KMS-11 (cell line): ENCODE data around the gene MS4A1.

Experiments
- H2AFZ ChIP-seq: fragments of 200-600 bp; sonication (generic); 2 replicates; pipeline ENCODE4 v1.6.1; 2016; ENCODE audit warnings: antibody characterized with exemption, mixed run types, low read depth
- H3K27ac ChIP-seq: fragments of 200-600 bp; sonication (generic); 2 replicates; pipeline ENCODE4 v1.6.1; 2016; ENCODE audit warnings: mild to moderate bottlenecking, mixed run types
- H3K27me3 ChIP-seq: fragments of 200-600 bp; sonication (generic); 2 replicates; pipeline ENCODE4 v1.6.1; 2017; ENCODE audit warnings: mild to moderate bottlenecking, low read depth, mixed run types, moderate library complexity; ENCODE audit not compliant: insufficient read depth
- H3K36me3 ChIP-seq: fragments of 200-600 bp; sonication (generic); 2 replicates; pipeline ENCODE4 v1.6.1; 2017; ENCODE audit warnings: mild to moderate bottlenecking, mixed run types; ENCODE audit not compliant: insufficient read depth
- H3K4me1 ChIP-seq: fragments of 200-600 bp; sonication (generic); 2 replicates; pipeline ENCODE4 v1.6.1; 2016; ENCODE audit warnings: mild to moderate bottlenecking, low read depth, mixed run types; ENCODE audit not compliant: poor library complexity, severe bottlenecking
- H3K4me2 ChIP-seq: fragments of 200-600 bp; sonication (generic); 2 replicates; pipeline ENCODE4 v1.7.0; 2016; ENCODE audit warnings: mild to moderate bottlenecking, mixed run types
- H3K4me3 ChIP-seq: fragments of 200-600 bp; sonication (generic); IDR thresholded peaks from 2 replicates; pipeline ENCODE4 v1.6.1; 2017; ENCODE audit warnings: low read depth, low read length, mixed read lengths; ENCODE audit not compliant: insufficient read depth
- H3K79me2 ChIP-seq: fragments of 200-600 bp; sonication (generic); 2 replicates; pipeline ENCODE4 v1.6.1; 2016; ENCODE audit warnings: low read depth, mixed run types; ENCODE audit not compliant: insufficient read depth
- H3K9ac ChIP-seq: fragments of 200-600 bp; sonication (generic); 2 replicates; pipeline ENCODE4 v1.6.1; 2016; ENCODE audit warnings: mild to moderate bottlenecking, mixed run types
- H4K20me1 ChIP-seq: fragments of 200-600 bp; sonication (generic); 2 replicates; pipeline ENCODE4 v1.6.1; 2016; ENCODE audit warnings: mild to moderate bottlenecking, mixed run types; ENCODE audit not compliant: insufficient read depth
- CTCF ChIP-seq: fragments of 200-600 bp; sonication (generic); conservative IDR thresholded peaks from 2 replicates; pipeline ENCODE4 v1.6.1; 2017; ENCODE audit warnings: low read depth, mild to moderate bottlenecking, antibody characterized with exemption, low read length, moderate library complexity, mixed read lengths

Gene MS4A1

GRCh38 chr11:60511393-60511792 is 55.7 kb downstream of the MS4A1 start:
- no peaks in the 10 kb centered on the region for H3K79me2 ChIP-seq
- H3K27me3 ChIP-seq = no peaks in the 10 kb centered on the region
- no peaks in the 10 kb centered on the region for H3K4me1 ChIP-seq
- H4K20me1 ChIP-seq = no peaks in the 10 kb centered on the region
- H3K4me2 ChIP-seq = no peak overlapping the region
- H3K27ac ChIP-seq = no peak overlapping the region
- no peak overlapping the region for H3K9ac ChIP-seq
- TF ChIP-seq CTCF = no peak
- H3K4me3 ChIP-seq = no peak overlapping the region
- no peaks in the 10 kb centered on the region for H3K36me3 ChIP-seq
- H2AFZ ChIP-seq = no peak overlapping the region

- TF ChIP-seq CTCF = no peak
- Histone ChIP-seq H3K4me2 (no peak overlapping the region), H3K4me1 (no peaks in the 10 kb centered on the region), H3K27ac (no peak overlapping the region), H3K27me3 (no peaks in the 10 kb centered on the region), H3K9ac (no peak overlapping the region), H2AFZ (no peak overlapping the region), H4K20me1 (no peaks in the 10 kb centered on the region), H3K4me3 (no peak overlapping the region), H3K36me3 (no peaks in the 10 kb centered on the region), H3K79me2 (no peaks in the 10 kb centered on the region)
These were observed 57.1 kb downstream of the MS4A1 start for GRCh38 chr11:60512651-60513225.

GRCh38 chr11:60513496-60514460 is 58.1 kb downstream of the MS4A1 start:
- no peak for TF ChIP-seq CTCF
- H3K4me3 ChIP-seq = no peak overlapping the region
- H4K20me1 ChIP-seq = no peaks in the 10 kb centered on the region
- no peak overlapping the region for H2AFZ ChIP-seq
- no peak overlapping the region for H3K4me2 ChIP-seq
- no peak overlapping the region for H3K27ac ChIP-seq
- no peaks in the 10 kb centered on the region for H3K4me1 ChIP-seq
- no peaks in the 10 kb centered on the region for H3K27me3 ChIP-seq
- no peaks in the 10 kb centered on the region for H3K79me2 ChIP-seq
- H3K9ac ChIP-seq = no peak overlapping the region
- H3K36me3 ChIP-seq = no peaks in the 10 kb centered on the region

GRCh38 chr11:60515144-60515855 is 59.7 kb downstream of the MS4A1 start, which contains the start of gene MS4A13:
Gene MS4A13, plus strand, starts transcription at chr11:60515392. Its CDS starts 2,692 bp downstream, at chr11:60518084.
- H3K4me3 ChIP-seq = no peak within 1 kb of the TSS
- no peaks in the 10 kb centered on the region for H3K4me1 ChIP-seq
- no peak within 1 kb of the TSS for H2AFZ ChIP-seq
- H3K4me2 ChIP-seq = no peak within 1 kb of the TSS
- no peak for TF ChIP-seq CTCF
- H3K79me2 ChIP-seq = no peaks in the 10 kb centered on the region
- H3K9ac ChIP-seq = no peak within 1 kb of the TSS
- no peak within 1 kb of the TSS for H3K27ac ChIP-seq
- no peaks in the 10 kb centered on the region for H3K36me3 ChIP-seq
- no peaks in the 10 kb centered on the region for H4K20me1 ChIP-seq
- H3K27me3 ChIP-seq = no peaks in the 10 kb centered on the region
